SK-N-MC (cell line): ENCODE results near the gene SLC26A3.

Experiments used
- DNase-seq: peaks from one replicate; pipeline ENCODE4 v3.0.0-alpha.2; 2011; ENCODE audit warnings: low read depth, low spot score
- H3K27ac ChIP-seq: fragments of 200-600 bp; sonication (generic); 2 replicates; pipeline ENCODE4 v1.5.1; 2016; ENCODE audit warnings: mixed run types
- H3K36me3 ChIP-seq: fragments of 200-600 bp; sonication (generic); 2 replicates; pipeline ENCODE4 v1.6.1; 2017; ENCODE audit warnings: antibody characterized with exemption, low read length, mixed read lengths; ENCODE audit not compliant: insufficient read depth
- H3K4me3 ChIP-seq: fragments of 200-600 bp; sonication (generic); 2 replicates; pipeline ENCODE4 v1.5.1; 2016
- H3K9ac ChIP-seq: fragments of 200-600 bp; sonication (generic); 2 replicates; pipeline ENCODE4 v1.8.0; 2017; ENCODE audit warnings: mixed run types, mixed read lengths; ENCODE audit not compliant: insufficient read length
- H3K9me3 ChIP-seq: fragments of 200-600 bp; sonication (generic); 2 replicates; pipeline ENCODE4 v1.6.1; 2017; ENCODE audit warnings: low read depth, mild to moderate bottlenecking, antibody characterized with exemption, low read length, moderate library complexity, mixed read lengths
- EZH2 ChIP-seq: fragments of 200-600 bp; sonication (generic); IDR thresholded peaks from one replicate; pipeline ENCODE4 v1.6.1; 2017; ENCODE audit warnings: antibody characterized with exemption
- FOXP2 ChIP-seq: optimal IDR thresholded peaks from 2 replicates; pipeline ENCODE3; 2011; ENCODE audit warnings: mild to moderate bottlenecking, moderate library complexity; ENCODE audit not compliant: insufficient read depth; ENCODE audit errors: extremely low read length, control extremely low read depth
- POLR2AphosphoS5 ChIP-seq: IDR thresholded peaks from 2 replicates; pipeline ENCODE4 v1.6.1; 2012; ENCODE audit warnings: mild to moderate bottlenecking, low read depth, low read length, borderline replicate concordance

Gene SLC26A3

DNA sequence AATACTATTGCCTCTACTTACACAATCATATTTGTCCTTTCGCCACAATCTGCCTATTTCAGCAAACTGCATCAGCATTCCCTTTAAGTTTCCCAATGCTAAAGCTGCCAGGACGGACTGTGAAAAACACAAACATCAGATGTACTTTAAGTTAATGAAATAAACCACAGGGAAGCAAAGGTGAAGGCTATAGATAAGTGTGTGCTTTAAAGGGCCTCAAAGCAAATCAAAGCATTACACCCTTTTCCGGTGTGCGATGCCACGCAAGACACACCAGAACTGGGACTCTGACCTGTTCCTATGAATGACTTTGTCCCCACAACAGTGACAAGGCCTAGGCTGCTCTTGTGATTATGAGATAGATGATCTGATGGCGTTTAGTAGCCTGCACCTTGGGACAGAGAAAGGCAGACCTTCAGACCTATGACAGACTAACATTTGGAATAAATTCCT lies 23.4 kb downstream of the SLC26A3 start:
- Histone ChIP-seq H3K9me3 (no peaks in the 10 kb centered on the region), H3K9ac (no peak overlapping the region), H3K27ac (no peak overlapping the region), H3K36me3 (no peaks in the 10 kb centered on the region), H3K4me3 (no peak overlapping the region)
- no peak for DNase-seq
- no peak for TF ChIP-seq POLR2AphosphoS5
- TF ChIP-seq EZH2: no peak
- TF ChIP-seq FOXP2: no peak

DNA sequence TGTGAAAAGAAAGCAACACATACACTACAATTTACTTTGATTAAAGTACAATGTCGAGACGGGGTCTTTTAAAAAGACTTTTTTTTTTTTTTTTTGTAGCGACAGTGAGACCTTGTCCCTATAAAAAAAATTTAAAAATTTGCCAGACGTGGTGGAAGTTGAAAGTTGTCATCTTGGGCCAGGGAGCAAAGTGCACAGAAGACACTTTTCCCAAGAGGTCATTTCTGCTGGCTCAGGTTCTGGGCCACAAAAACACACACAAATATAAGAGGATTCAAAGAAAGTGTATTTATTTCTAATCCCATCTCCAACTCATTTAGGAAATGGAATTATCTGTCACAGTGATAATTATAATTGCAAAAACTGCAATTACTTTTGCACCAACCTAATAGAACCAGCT lies 24.7 kb downstream of the SLC26A3 start:
- TF ChIP-seq FOXP2 (no peak), POLR2AphosphoS5 (no peak), EZH2 (no peak)
- H3K9ac ChIP-seq: no peak overlapping the region
- H3K36me3 ChIP-seq: no peaks in the 10 kb centered on the region
- no peak overlapping the region for H3K4me3 ChIP-seq
- no peak overlapping the region for H3K27ac ChIP-seq
- H3K9me3 ChIP-seq: no peaks in the 10 kb centered on the region
- DNase-seq: no peak

DNA sequence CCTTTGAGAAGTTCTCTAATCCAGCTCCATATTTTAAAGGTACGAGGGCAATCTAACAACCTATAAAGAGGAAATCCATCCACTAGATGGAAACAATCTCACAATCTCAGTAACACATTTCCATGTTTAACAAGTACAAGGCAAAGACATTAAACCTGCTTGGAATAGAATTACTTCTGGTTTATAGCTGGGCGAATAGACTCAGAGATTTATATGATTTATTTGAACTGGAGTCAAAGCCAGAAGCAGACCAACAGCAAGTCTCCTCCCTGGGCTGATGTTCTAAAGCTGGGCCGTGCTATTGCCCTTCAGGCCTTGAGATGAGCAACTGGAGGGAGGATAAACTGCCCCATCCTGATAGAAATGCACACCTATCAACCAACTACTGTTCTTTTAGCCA lies 25.3 kb downstream of the SLC26A3 start:
- Histone ChIP-seq H3K36me3 (no peaks in the 10 kb centered on the region), H3K9me3 (no peaks in the 10 kb centered on the region), H3K4me3 (no peak overlapping the region), H3K27ac (no peak overlapping the region), H3K9ac (no peak overlapping the region)
- TF ChIP-seq FOXP2: no peak
- TF ChIP-seq POLR2AphosphoS5: no peak
- no peak for TF ChIP-seq EZH2
- no peak for DNase-seq

DNA sequence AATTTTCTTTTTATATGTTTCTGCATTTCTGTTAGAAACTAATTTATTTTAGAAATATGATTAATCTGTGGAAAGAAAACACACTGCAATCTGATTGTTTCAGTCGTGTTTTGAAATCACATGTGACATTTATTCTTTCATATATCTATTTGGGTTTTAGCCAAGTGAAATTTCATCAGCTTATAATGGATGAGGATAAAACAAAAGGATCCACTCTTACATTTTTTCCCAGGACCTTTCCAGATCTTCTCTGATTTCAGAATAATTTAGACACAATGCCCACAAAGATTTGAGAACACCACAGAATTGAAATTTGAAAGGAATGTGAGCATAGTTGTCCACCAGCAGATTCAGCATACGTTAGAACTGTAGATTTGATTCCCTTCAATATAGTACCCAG lies 30.0 kb downstream of the SLC26A3 start:
- no peak for TF ChIP-seq POLR2AphosphoS5
- TF ChIP-seq EZH2: no peak
- TF ChIP-seq FOXP2: no peak
- no peak overlapping the region for H3K4me3 ChIP-seq
- H3K27ac ChIP-seq: no peak overlapping the region
- DNase-seq: no peak
- no peak overlapping the region for H3K9ac ChIP-seq
- H3K36me3 ChIP-seq: no peaks in the 10 kb centered on the region
- H3K9me3 ChIP-seq: no peaks in the 10 kb centered on the region

DNA sequence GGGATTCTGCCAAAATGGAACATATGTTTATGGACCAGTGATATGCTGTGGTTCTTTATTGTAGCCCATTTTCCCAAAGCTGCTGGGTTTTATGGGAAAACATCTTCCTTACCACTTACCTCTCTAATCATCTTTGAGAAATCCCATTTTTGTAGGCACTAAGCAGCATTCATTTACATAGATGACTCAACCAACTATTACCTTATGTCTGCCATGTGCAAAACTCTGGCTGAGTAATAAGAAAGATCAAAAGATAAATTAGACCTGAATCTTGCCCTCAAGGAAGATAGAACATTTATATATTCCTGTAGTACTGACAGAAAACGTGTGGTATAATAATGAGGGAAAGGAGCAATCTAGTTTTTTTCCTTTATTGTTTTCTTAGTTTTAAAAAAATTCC lies 34.8 kb downstream of the SLC26A3 start:
- H3K9ac ChIP-seq: no peak overlapping the region
- H3K4me3 ChIP-seq: no peak overlapping the region
- TF ChIP-seq FOXP2 (no peak), POLR2AphosphoS5 (no peak), EZH2 (no peak)
- no peak for DNase-seq
- H3K27ac ChIP-seq: no peak overlapping the region
- H3K36me3 ChIP-seq: no peaks in the 10 kb centered on the region
- H3K9me3 ChIP-seq: no peaks in the 10 kb centered on the region

DNA sequence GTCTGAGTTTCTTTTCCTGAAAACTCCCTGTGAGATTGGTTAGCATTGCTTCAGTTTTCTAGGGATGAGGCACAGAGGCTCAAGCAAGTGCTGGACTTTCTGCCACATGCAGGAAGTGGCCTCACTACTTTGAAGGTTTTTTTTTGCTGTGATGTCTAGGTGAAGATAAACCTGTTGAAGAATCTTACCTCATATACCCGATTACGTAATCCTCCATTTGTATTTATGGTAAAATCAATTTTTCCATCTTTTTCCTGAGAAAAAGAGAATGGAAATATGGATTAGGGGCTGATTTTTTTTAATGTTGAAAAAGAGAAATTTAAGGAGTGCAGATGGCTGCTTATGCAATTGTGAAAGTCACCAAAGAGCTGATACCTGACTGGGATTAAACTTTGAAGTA lies 35.6 kb downstream of the SLC26A3 start:
- no peak overlapping the region for H3K4me3 ChIP-seq
- DNase-seq: no peak
- no peak overlapping the region for H3K27ac ChIP-seq
- H3K36me3 ChIP-seq: no peaks in the 10 kb centered on the region
- no peak overlapping the region for H3K9ac ChIP-seq
- no peaks in the 10 kb centered on the region for H3K9me3 ChIP-seq
- no peak for TF ChIP-seq FOXP2
- TF ChIP-seq EZH2: no peak
- TF ChIP-seq POLR2AphosphoS5: no peak

DNA sequence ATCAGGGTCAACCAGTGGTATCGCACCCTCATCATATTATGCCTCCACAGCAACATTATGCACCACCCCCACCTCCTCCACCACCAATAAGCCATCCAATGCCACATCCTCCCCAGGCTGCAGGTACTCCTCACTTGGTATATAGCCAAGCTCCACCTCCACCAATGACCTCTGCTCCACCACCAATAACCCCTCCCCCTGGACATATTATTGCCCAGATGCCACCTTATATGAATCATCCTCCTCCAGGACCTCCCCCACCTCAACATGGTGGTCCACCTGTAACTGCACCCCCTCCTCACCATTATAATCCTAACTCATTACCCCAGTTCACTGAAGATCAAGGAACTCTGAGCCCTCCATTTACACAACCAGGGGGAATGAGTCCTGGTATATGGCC lies 44.4 kb downstream of the SLC26A3 start:
- H3K27ac ChIP-seq: no peak overlapping the region
- H3K36me3 ChIP-seq: peaks cover 67% of the 10 kb centered on the region
- no peak for DNase-seq
- no peak for TF ChIP-seq EZH2
- no peak for TF ChIP-seq FOXP2
- TF ChIP-seq POLR2AphosphoS5: no peak
- no peaks in the 10 kb centered on the region for H3K9me3 ChIP-seq
- no peak overlapping the region for H3K4me3 ChIP-seq
- no peak overlapping the region for H3K9ac ChIP-seq

DNA sequence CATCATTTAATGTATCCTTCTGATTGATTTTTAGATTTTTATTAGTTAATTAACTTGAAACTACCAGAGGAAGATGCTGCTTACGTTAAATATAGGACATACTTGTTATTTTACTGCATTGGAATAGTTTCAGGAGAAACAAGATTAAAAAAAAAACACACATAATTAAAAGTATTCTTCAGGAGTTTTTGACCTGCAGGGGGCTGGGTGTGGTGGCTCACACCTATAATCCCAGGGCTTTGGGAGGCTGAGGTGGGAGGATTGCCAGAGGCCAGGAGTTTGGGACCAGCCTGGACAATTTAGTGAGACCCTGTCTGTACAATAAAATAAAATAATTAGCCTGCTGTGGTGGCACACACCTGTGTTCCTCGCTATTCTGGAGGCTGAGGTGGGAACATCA lies 48.4 kb downstream of the SLC26A3 start:
- H3K36me3 ChIP-seq: peaks cover 90% of the 10 kb centered on the region

DNA sequence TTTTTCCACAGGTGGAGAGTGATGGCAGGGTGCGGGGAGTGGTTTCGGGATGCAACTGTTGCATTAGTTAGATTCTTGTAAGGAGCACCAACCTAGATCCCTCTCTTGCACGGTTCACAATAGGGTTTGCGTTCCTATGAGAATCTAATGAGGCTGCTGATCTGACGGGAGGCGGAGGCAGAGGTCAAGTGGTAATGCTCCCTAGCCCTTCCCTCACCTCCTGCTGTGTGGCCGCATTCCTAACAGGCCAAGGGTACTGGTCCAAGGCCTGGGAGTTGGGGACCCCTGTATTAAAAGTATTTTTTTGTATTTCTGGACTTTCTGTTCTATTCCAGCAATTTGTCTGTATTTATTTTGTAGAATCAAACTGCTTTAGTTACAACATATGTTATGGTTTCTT lies 51.9 kb downstream of the SLC26A3 start:
- Histone ChIP-seq H3K9ac (no peak overlapping the region), H3K4me3 (no peak overlapping the region), H3K36me3 (peaks cover 69% of the 10 kb centered on the region), H3K9me3 (no peaks in the 10 kb centered on the region), H3K27ac (no peak overlapping the region)
- TF ChIP-seq EZH2 (no peak), POLR2AphosphoS5 (no peak), FOXP2 (no peak)
- no peak for DNase-seq

More for the DNA sequence above, 48.4 kb downstream of the SLC26A3 start:
- no peak for TF ChIP-seq FOXP2
- TF ChIP-seq POLR2AphosphoS5: no peak
- no peak for TF ChIP-seq EZH2
- Histone ChIP-seq H3K4me3 (no peak overlapping the region), H3K9ac (no peak overlapping the region), H3K9me3 (no peaks in the 10 kb centered on the region), H3K27ac (no peak overlapping the region)
- DNase-seq: no peak

DNA sequence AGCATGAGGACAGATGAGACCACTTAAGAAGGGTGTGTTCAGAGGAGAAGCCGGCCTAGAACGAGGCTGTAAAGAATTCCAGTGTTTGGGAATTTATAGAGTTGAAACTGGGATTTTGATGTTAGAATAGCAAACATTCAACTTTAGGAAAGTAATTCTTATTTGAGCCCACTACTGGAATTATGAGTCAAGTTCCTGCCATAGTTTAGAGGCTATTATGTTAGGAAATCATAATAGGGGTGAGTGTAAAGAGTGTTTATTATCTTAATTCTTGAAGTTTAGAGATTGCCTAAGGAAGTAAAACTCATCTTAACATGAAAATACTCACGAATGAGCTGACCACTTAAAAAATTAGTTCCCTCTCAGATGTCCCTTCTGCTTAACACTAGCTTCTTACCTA lies 57.0 kb downstream of the SLC26A3 start:
- TF ChIP-seq FOXP2: no peak
- no peak for TF ChIP-seq POLR2AphosphoS5
- Histone ChIP-seq H3K36me3 (peaks cover 26% of the 10 kb centered on the region), H3K27ac (no peak overlapping the region), H3K9ac (peak overlapping the region; percentile 99), H3K9me3 (no peaks in the 10 kb centered on the region), H3K4me3 (peak overlapping the region; percentile 99; the same call in 1 of the 2 replicates)
- DNase-seq: no peak
